Glomerular visceral epithelial cell (primary cell): ENCODE data around the gene ADAMTSL2.

Experiments used
- DNase-seq: peaks from one replicate; pipeline ENCODE4 v3.0.0-alpha.2; 2016; ENCODE audit errors: extremely low spot score

ADAMTSL2 gene

GRCh38 chr9:133589454-133590227, 55.1 kb downstream of the ADAMTSL2 start:
- DNase-seq, result no peak

DNA sequence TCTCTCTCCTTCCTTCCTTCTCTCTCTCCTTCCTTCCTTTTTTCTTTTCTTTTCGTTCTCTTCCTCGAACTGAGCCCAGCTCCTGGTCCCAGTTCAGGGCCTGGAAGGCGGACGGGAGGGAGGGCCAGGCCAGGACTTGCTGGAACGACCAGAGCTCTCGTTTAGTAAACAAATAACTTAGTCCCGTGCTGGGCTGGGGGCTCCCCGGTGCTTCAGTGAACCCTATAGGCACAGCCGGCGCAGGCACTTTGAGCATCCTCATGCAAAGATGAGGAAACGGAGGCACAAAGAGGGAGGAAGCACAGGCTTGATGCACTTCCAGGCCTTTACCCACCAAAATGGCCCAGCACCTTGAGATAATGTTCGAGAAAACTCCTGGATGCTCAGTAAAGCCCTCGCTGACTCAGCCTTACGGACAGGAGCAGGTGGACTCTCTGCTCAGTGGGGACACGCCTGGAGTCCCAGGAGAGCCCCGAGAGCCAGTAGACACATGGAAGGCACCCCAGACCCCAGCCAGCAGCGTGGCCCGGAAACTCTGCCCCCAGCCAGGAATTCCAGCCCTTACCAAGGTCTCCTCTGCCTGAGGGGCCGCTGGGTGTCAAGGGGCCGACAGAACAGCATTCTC, 55.8 kb downstream of the ADAMTSL2 start:
- no peak for DNase-seq

- no peak for DNase-seq
These were observed 56.8 kb downstream of the ADAMTSL2 start for GRCh38 chr9:133591116-133591910.

DNA sequence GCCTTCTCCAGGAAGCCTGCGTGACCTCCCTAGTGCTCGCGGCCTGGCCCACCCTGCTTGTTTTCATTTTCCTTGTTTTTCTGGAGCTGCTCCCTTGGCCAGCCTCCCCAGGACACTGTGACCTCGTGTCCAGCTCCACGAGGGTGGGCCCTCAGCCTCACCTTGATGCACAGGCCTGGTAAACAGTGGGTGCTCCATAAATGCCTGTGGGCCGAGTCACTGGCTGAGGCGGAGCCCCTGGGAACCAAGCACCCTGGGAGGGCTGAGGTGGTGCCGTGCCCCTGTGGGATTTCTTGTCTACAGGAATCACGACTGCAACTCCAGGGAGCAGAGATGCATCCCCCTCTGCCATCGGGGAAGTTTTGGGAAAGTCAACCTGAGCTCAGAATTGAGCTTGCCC, 57.5 kb downstream of the ADAMTSL2 start:
- no peak for DNase-seq

GRCh38 chr9:133592731-133593409, 58.4 kb downstream of the ADAMTSL2 start:
- no peak for DNase-seq

DNA sequence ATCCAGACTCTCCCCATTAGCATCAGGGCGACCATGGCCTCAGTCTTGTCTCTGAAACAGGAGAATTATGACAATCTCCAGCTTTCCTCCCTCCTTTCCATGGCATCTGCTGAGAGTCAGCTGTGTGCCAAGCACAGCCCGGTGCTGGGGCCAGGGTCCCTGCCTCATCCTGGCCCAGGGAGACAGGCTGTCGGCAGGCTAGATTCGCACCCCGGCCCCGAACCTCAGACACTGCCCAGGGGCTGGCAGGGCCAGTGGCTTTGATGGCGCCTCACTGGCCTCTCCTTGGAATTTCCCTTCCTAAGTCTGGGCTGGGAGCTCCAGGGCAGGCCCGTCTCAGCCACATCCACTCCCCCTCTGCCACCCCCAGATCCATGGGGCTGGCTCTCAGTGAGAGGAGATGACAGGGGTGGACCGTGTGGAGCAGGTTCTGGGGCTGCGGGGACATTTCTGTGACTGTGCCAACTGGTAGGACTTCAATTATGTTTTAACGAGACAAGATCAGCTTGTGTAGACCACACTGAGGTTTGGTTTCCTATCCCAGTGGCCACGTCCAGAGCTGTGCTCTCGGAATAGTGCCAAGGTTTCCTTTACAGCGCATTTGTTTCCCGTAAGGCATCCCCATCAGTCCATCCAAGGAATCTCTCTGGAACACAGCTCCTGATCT, 59.2 kb downstream of the ADAMTSL2 start:
- DNase-seq, result no peak

GRCh38 chr9:133594310-133594709, 59.8 kb downstream of the ADAMTSL2 start:
- no peak for DNase-seq

DNA sequence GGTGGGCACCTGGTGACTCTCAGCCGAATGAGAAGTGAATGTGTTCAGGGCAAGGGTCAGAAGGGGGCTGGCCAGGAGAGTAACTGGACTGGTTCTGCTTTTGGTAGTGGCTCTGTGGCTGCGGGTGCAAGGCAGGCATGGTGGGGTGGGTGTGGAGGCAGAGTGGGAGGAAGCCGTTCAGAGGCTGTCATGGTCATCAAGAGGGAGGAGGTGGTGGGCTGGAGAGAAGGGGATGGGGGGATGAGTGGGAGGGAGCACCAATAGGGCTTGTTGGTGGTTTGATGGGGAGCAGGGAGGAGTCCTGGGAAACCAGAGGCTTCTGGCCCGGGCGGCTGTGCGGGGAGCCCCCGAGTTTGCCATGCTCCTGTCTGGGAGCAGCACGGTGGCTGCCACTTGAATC, 61.4 kb downstream of the ADAMTSL2 start:
- no peak for DNase-seq

DNA sequence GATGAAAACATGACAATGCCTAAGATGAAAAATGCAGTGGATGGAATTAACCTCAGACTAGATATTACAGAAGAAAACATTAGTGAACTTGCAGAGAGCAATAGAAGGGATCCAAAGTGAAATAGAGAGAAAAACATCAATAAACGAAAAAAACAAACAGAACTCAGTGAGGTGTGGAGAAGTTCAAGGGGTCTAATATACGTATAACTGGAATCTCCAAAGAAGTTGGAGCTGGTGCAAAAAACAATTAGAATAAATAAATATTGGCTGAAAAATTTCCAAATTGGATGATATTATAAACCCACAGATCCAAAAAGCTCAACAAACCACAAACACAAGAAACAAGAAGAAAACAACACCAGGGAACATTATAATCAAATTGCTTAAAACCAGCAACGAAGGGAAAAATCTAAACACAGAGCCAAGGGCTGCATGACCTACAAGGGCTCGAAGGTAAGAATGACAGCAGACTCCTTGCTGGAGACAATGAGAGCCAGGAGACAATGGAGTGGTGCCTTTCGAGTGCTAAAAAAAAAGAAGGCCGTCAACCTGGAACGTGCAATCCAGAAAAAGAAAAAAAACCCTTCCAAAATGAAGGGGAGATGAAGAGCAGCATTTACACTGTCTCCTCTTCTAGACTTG, 62.9 kb downstream of the ADAMTSL2 start:
- no peak for DNase-seq

DNA sequence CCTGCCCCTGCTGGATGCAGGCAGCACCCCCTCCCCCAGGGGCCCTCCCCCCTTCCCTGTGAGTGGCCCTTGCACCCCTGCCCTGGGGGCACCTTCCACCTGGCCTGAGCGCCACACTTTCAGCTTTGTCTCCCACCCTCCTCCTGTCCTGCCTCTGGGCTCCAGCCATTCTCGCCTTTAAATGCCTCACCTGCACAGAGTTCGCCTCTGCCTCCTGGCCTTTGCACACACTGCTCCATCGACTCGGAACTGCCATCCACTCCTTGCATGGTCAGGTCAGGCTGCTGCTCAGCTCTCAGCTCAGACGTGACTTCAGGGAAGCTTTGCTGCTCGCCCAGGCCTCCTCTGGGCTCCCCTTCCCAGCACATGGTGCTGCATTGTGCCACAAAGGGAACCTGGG, 64.5 kb downstream of the ADAMTSL2 start:
- DNase-seq, result no peak

- no peak for DNase-seq
These were observed 65.1 kb downstream of the ADAMTSL2 start for GRCh38 chr9:133599470-133600173.

- no peak for DNase-seq
These were observed 66.2 kb downstream of the ADAMTSL2 start for GRCh38 chr9:133600739-133601138.

- DNase-seq, result no peak
These were observed 67.2 kb downstream of the ADAMTSL2 start for GRCh38 chr9:133601746-133602145.

DNA sequence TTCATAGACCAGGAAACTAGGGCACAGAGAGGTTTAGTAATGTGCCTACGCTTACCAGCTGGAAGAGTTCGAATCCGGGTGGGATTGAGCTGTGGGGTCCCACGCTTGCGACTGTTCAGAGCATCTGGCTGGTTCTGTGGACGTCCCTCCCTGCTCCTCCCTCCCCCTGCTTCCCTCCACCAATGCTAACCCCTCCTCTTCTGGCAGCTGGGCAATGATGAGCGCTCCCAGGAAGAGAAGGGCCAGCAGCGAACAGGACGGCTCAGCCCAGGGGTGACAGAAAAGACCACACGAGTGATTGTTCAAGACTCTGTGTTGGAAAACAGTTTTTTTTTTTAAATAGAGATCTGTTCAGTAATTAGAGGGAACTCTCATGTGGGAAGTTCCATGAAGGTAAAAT, 67.8 kb downstream of the ADAMTSL2 start:
- DNase-seq, result no peak

DNA sequence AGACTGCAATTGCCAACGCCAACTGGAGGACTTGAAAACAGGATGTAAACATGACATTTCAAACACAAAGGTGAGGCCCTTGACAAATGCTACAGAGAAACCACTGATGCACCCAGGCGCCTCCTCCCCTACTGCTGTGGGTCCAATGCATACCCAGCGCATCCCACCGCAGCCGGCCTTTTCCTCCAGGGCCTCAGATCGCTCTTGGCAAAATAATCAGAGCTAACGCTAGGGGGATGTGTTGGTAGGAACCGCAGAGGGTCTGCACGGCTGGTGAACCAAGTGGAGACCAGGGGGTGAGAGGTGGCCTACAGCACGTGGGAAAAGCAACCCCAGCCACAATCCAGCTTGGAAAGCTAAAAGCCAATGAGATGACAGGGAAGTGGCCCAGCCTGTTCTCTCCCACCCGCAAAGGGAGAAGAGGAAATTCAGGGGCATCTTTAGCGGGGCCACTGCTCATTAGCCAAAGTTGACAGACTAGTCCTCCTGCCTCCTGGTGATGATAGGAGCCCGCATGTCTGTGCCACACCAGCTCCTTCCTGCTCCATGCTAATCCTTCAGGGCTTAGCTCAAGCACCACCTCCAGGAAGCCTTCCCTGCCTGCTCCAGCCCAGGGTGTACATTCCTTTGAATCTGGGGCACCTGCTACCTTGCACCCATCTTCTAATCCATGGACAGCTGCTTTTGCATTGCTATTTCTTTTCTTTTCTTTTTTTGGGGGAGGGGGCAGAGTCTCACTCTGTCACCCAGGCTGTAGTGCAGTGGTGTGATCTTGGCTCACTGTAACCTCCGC, 68.8 kb downstream of the ADAMTSL2 start:
- no peak for DNase-seq

DNA sequence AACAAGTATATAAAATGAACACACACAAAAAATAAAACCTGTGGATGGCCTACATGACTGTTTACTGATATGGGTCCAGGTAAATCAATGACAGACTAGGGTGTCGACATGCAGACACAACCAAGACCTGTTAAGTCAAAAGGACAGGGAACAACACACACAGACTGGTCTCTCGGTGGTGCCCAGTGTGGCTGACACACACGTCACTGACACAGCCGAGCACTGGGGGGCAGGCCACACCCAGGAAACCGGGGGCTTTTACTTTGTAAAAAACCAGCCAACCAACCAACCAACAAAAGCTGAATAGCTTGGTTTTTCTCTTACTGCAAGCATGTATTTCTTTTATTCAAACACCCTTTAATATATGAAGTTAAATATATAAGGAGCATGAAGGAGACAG, 69.7 kb downstream of the ADAMTSL2 start:
- DNase-seq, result no peak

- no peak for DNase-seq
These were observed 70.4 kb downstream of the ADAMTSL2 start for GRCh38 chr9:133604856-133605255.

DNA sequence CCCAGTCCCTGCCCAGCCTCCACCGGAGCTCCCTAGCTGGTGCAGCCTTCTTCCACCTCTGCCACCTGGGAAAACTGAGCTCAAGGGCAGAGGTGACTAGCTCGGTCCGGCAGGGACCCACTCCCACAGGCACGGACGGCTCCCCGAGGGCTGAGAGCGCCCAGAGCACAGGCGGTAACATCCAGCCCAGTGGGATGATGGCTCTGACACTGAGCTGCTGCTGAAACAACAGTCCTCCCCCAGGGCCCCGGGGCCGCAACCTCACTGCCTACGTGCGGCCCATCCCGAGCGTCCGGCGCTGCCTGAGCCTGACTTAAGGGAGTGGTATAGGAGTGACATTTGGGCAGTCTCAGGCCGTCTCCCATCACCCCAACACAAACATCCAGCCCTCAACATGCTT, 70.9 kb downstream of the ADAMTSL2 start:
- no peak for DNase-seq

GRCh38 chr9:133605856-133606707, 71.6 kb downstream of the ADAMTSL2 start:
- DNase-seq, result no peak
